HepG2 (cell line): Measurements from ENCODE around the gene GAL3ST3. TPM values are rescaled to one million over a fixed set of nuclear protein-coding genes. Genes with fewer than 3 reads are reported as not detected.
A peak's percentile ranks its signal among the peaks of the same experiment; 100 is the strongest.
"Not testable (repeated sequence)": the region's sequence is repeated elsewhere in the genome, so short reads cannot be mapped to it uniquely, and the experiment has no call there.

Experiments
- ATAC-seq: fragments of 200-7000 bp; cut with Tn5 transposase; 3 replicates; pipeline ENCODE4 v1.9.1; 2020; ENCODE audit warnings: mild to moderate bottlenecking, moderate library complexity
- BruUV-seq: library from RNA; stranded (reverse); fragments of 400-500 nt; replicated peaks from 2 replicates; lab custom pipeline; 2021; lab: Mats Ljungman, UMichigan
- CTCF ChIA-PET: fragments of 300-600 bp; formaldehyde crosslinking; extraction: SDS; loops from one replicate; lab custom pipeline; 2021; ENCODE audit warnings: low total read pairs, inconsistent platforms, low intra/inter-chr PET ratio; lab: Yijun Ruan, JAX
- POLR2A ChIA-PET: fragments of 350-600 bp; sonication (Branson Sonifier 250); formaldehyde crosslinking; loops from one replicate; lab custom pipeline; 2020; ENCODE audit warnings: antibody characterized with exemption, inconsistent platforms; lab: Yijun Ruan, JAX
- DNase-seq: peaks from one replicate; pipeline ENCODE4 v3.0.0-alpha.2; 2015; ENCODE audit warnings: low spot score
- FAIRE-seq: peaks from 3 replicates; lab custom pipeline; 2011; peaks lifted over from hg19 to GRCh38; lab: Jason Lieb, UNC
- H2AFZ ChIP-seq: one replicate; pipeline ENCODE4 v1.6.1; 2011; ENCODE audit warnings: low read length, inconsistent platforms
- H3K27ac ChIP-seq: fragments of 300-600 bp; 3 replicates; pipeline ENCODE4 v1.8.0; 2011; ENCODE audit warnings: mixed run types, mild to moderate bottlenecking, mixed read lengths, low read length, inconsistent platforms; ENCODE audit not compliant: insufficient read depth; ENCODE audit errors: extremely low read length
- H3K27me3 ChIP-seq, 2 experiments: fragments of 200-600 bp in 1 of 2; 2 replicates in 1 of 2; 3 replicates in 1 of 2; pipeline versions ENCODE4 v1.6.0 to v1.8.0; 2011; ENCODE audit warnings: low read length in 2 of 2, mild to moderate bottlenecking in 2 of 2, moderate library complexity in 2 of 2, inconsistent platforms in 1 of 2; ENCODE audit not compliant: insufficient read depth in 2 of 2, control insufficient read depth in 1 of 2
- H3K36me3 ChIP-seq, 2 experiments: fragments of 200-600 bp in 1 of 2; replicated peaks in 1 of 2; 2 replicates in 1 of 2; 3 replicates in 1 of 2; pipeline versions ENCODE4 v1.5.1 to v1.8.0; 2011; ENCODE audit warnings: low read length in 2 of 2, inconsistent platforms in 1 of 2; ENCODE audit not compliant: insufficient read depth in 2 of 2, control insufficient read depth in 1 of 2
- H3K4me1 ChIP-seq: 2 replicates; pipeline ENCODE4 v1.5.1; 2012; ENCODE audit warnings: low read length, inconsistent platforms; ENCODE audit not compliant: insufficient read depth
- H3K4me2 ChIP-seq: 2 replicates; pipeline ENCODE4 v1.6.0; 2011; ENCODE audit warnings: low read depth, low read length, inconsistent platforms
- H3K4me3 ChIP-seq, 3 experiments: fragments of 200-600 bp in 1 of 3; sonication (generic), shearing (Covaris generic) in 1 of 3; replicated peaks in 1 of 3; 2 replicates each; pipeline ENCODE4 v1.5.1; 2011 to 2016; ENCODE audit warnings: low read length in 3 of 3, inconsistent platforms in 2 of 3, low read depth in 2 of 3, mild to moderate bottlenecking in 2 of 3, control low read depth in 1 of 3, mixed read lengths in 1 of 3; ENCODE audit not compliant: insufficient read depth in 1 of 3
- H3K79me2 ChIP-seq: one replicate; pipeline ENCODE4 v1.6.1; 2011; ENCODE audit warnings: low read length, inconsistent platforms; ENCODE audit not compliant: insufficient read depth
- H3K9ac ChIP-seq: 2 replicates; pipeline ENCODE4 v1.6.0; 2011; ENCODE audit warnings: mild to moderate bottlenecking, low read depth, low read length, inconsistent platforms; ENCODE audit not compliant: insufficient read depth
- H3K9me3 ChIP-seq: 2 replicates; pipeline ENCODE4 v1.5.1; 2012; ENCODE audit warnings: mild to moderate bottlenecking, low read length
- H4K20me1 ChIP-seq: 2 replicates; pipeline ENCODE4 v1.6.0; 2011; ENCODE audit warnings: inconsistent platforms, mild to moderate bottlenecking, low read length, moderate library complexity; ENCODE audit not compliant: insufficient read depth
- MAFK ChIP-seq, 2 experiments: IDR thresholded peaks in 1 of 2; conservative IDR thresholded peaks in 1 of 2; 2 replicates each; pipeline ENCODE4 v1.6.1; 2011; ENCODE audit warnings: improper control_type of control experiment in 2 of 2, low read length in 2 of 2
- NR3C1 ChIP-seq: sonication (generic); formaldehyde crosslinking; IDR thresholded peaks from 2 replicates; pipeline ENCODE4 v1.4.0; 2020; ENCODE audit warnings: missing genetic modification reagents
- PBX2 ChIP-seq: IDR thresholded peaks from 2 replicates; pipeline ENCODE4 v1.6.1; 2016; ENCODE audit warnings: control low read depth
- RAD21 ChIP-seq: fragments of 450-650 bp; formaldehyde crosslinking; IDR thresholded peaks from 2 replicates; pipeline ENCODE4 v1.5.0; 2020; ENCODE audit warnings: mild to moderate bottlenecking
- ZHX1 ChIP-seq: sonication (generic); formaldehyde crosslinking; IDR thresholded peaks from 2 replicates; pipeline ENCODE4 v1.8.1; 2022; ENCODE audit warnings: low read depth, mild to moderate bottlenecking, missing genetic modification reagents
- ZSCAN21 ChIP-seq: sonication (generic); formaldehyde crosslinking; IDR thresholded peaks from 2 replicates; pipeline ENCODE4 v1.8.0; 2022; ENCODE audit warnings: mild to moderate bottlenecking, missing genetic modification reagents, moderate library complexity, borderline replicate concordance
- ZSCAN30 ChIP-seq: sonication (generic); formaldehyde crosslinking; IDR thresholded peaks from 2 replicates; pipeline ENCODE4 v1.5.0; 2020; ENCODE audit warnings: mild to moderate bottlenecking, missing genetic modification reagents
- WGBS: methylation state at CpG from one replicate; pipeline ENCODE4 v1.1.6; 2017; ENCODE audit warnings: low lambda C conversion rate; 5-methylcytosine and 5-hydroxymethylcytosine counted together
- in situ Hi-C: cut with HindIII; loops from 2 replicates; pipeline ENCODE4 v1.10.0; 2017; ENCODE audit warnings: low pct_unique_long_range_greater_than_20kb; ENCODE audit not compliant: extremely low pct_ligation_motif_present
- intact Hi-C: fragments of 100-400 bp; cut with micrococcal nuclease; formaldehyde crosslinking; loops from one replicate; pipeline ENCODE4 v1.10.0; 2022; ENCODE audit not compliant: unreplicated experiment
- polyA plus RNA-seq, 8 experiments: library from polyadenylated mRNA; depleted of rRNA in 3 of 8; stranded (reverse) in 7 of 8; unstranded in 1 of 8; fragments of >200 nt; fragmentation: Illumina TruSeq in 4 of 8; extraction: Trizol in 4 of 8; gene quantifications; 2 replicates each; pipeline versions ENCODE4 v1.2.1 to v1.2.3, GENCODE V29; 2011 to 2016; ENCODE audit warnings: low read depth in 4 of 8, missing spikeins in 1 of 8, mixed read lengths in 1 of 8; ENCODE audit not compliant: insufficient read depth in 1 of 8
- total RNA-seq, 5 experiments: library from RNA; depleted of rRNA; stranded (reverse); fragments of >200 nt; fragmentation: Illumina TruSeq; extraction: Trizol; gene quantifications; 2 replicates each; pipeline ENCODE4 v1.2.3, GENCODE V29; 2016; ENCODE audit warnings: low read depth in 1 of 5

Gene GAL3ST3
- total and polyA plus RNA-seq, 2 of the 13 experiments (the other 11 are each of a cell fraction or from before 2014, with no cell fraction given), result not detected

GRCh38 chr11:66080055-66080817, 31.3 kb upstream of the GAL3ST3 start (continued):
- no peak for TF ChIP-seq PBX2 (CRISPR knock-in tag)
- TF ChIP-seq, all 625 proteins: peak for 11

GRCh38 chr11:66078949-66079348, 30.0 kb upstream of the GAL3ST3 start:
- CTCF ChIA-PET, DNase-seq, H3K9ac ChIP-seq, in situ Hi-C loops, H3K9me3 ChIP-seq, BruUV-seq, H4K20me1 ChIP-seq, POLR2A ChIA-PET, H3K27me3 ChIP-seq, H3K4me2 ChIP-seq, H3K27ac ChIP-seq, ATAC-seq, H3K4me3 ChIP-seq, FAIRE-seq, H3K36me3 ChIP-seq, H2AFZ ChIP-seq, intact Hi-C loops: not testable (repeated sequence)
- TF ChIP-seq MAFK (conservative IDR thresholded peaks at IDR 0.05 in 1 of 2, IDR thresholded peaks at IDR 0.05 in 1 of 2; ENCODE audit: low read length in 2 of 2), result 0 out of 4 replicates have a peak, but pooled peaks of 1 of the 2 experiments have one; percentile 1
- WGBS, result 97% methylated on average over 7 of the region's 7 CpGs
- Histone ChIP-seq H3K79me2 (peaks cover 14% of the 10 kb centered on the region), H3K4me1 (peaks cover 39% of the 10 kb centered on the region)

- H4K20me1 ChIP-seq, result no peaks in the 10 kb centered on the region; the same call in 1 of the 2 replicates
- no peaks in the 10 kb centered on the region for H3K27me3 ChIP-seq
- H3K27ac ChIP-seq, result no peak overlapping the region
- H2AFZ ChIP-seq, result no peak overlapping the region
- no peak overlapping the region for H3K9ac ChIP-seq
- peaks cover 33% of the 10 kb centered on the region for H3K4me1 ChIP-seq
- H3K79me2 ChIP-seq, result peaks cover 13% of the 10 kb centered on the region
- intact Hi-C loops (no loop called here), in situ Hi-C loops (no loop called here)
- no peak for ATAC-seq
- no peak for FAIRE-seq
- no peak overlapping the region for H3K4me3 ChIP-seq
- no peak for DNase-seq
- H3K36me3 ChIP-seq, result peaks cover 0 to 2% of the 10 kb centered on the region in 2 experiments; a peak in 1 of 5 replicates
- H3K9me3 ChIP-seq, result no peaks in the 10 kb centered on the region
- no TSS peak for BruUV-seq
- 98% methylated on average over 3 of the region's 3 CpGs for WGBS
- POLR2A ChIA-PET, result interaction anchor here (0.7 kb wide), 1 partner anchor 159 kb away, joined by 4 read pairs; no protein-coding TSS in a partner anchor
- CTCF ChIA-PET, result no interaction called here
- no peak overlapping the region for H3K4me2 ChIP-seq
- TF ChIP-seq ZSCAN21 (CRISPR knock-in tag) (no peak), ZHX1 (CRISPR knock-in tag) (no peak), NR3C1 (CRISPR knock-in tag) (no peak), ZSCAN30 (no peak), RAD21 (CRISPR knock-in tag) (no peak)
Measured at GRCh38 chr11:66077927-66078326, 29.0 kb upstream of the GAL3ST3 start.
